ENCODE results near the gene SCN3A. TPM values are rescaled to one million over a fixed set of nuclear protein-coding genes. Genes with fewer than 3 reads are reported as not detected.
A peak's percentile ranks its signal among the peaks of the same experiment; 100 is the strongest.

SCN3A gene
- total and polyA plus RNA-seq, 2 of the 13 experiments (the other 11 are each of a cell fraction or from before 2014, with no cell fraction given), result not detected

DNA sequence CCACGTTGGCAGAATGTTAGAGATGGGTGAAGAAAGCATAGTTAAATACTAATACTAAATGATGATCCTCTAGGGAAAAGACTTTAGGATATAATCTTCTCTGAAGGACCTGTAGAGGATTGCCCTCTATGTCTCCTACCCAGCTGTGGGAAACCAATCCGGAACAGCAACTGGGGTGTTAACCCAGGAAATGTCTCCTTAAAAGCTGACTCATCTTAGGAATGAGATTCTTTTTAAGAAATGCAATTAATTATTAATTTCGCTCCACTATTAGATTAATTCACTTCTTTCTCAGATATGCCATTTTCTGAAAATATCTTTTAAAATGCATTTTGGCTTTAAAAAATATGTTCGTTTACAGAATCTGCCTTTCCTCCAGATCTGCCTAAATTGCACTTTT is 7.4 kb downstream of the SCN3A start:
- Histone ChIP-seq H3K79me2 (ENCODE audit: insufficient read depth, low read length) (no peaks in the 10 kb centered on the region), H4K20me1 (ENCODE audit: insufficient read depth, low read length) (no peaks in the 10 kb centered on the region), H3K4me2 (ENCODE audit: low read depth, low read length) (no peak overlapping the region), H3K9ac (ENCODE audit: insufficient read depth, low read depth, low read length) (no peak overlapping the region), H2AFZ (ENCODE audit: low read length) (no peak overlapping the region), H3K9me3 (ENCODE audit: low read length) (no peaks in the 10 kb centered on the region), H3K27ac (ENCODE audit: extremely low read length, insufficient read depth, low read length) (no peak overlapping the region), H3K4me1 (ENCODE audit: insufficient read depth, low read length) (no peaks in the 10 kb centered on the region), H3K36me3 (replicated peaks in 1 of 2; ENCODE audit: control insufficient read depth in 1 of 2, insufficient read depth in 2 of 2, low read length in 2 of 2) (no peaks in the 10 kb centered on the region), H3K27me3 (ENCODE audit: control insufficient read depth in 1 of 2, insufficient read depth in 2 of 2, low read length in 2 of 2) (no peaks in the 10 kb centered on the region), H3K4me3 (replicated peaks in 1 of 3; ENCODE audit: insufficient read depth in 1 of 3, low read depth in 2 of 3, low read length in 3 of 3) (no peak overlapping the region)
- FAIRE-seq (no peak), DNase-seq (ENCODE audit: low spot score) (no peak), ATAC-seq (no peak)
- ChIA-PET CTCF (ENCODE audit: low intra/inter-chr PET ratio, low total read pairs) (no interaction called here), POLR2A (no interaction called here)
- in situ Hi-C loops (cut with HindIII; ENCODE audit: extremely low pct_ligation_motif_present, low pct_unique_long_range_greater_than_20kb), result no loop called here
- intact Hi-C loops (cut with micrococcal nuclease; ENCODE audit: unreplicated experiment), result no loop called here
- BruUV-seq (replicated peaks), result no TSS peak
- WGBS (ENCODE audit: low lambda C conversion rate), result 7% methylated on average over 4 of the region's 4 CpGs
- no peak for TF ChIP-seq ADNP (CRISPR knock-in tag; IDR thresholded peaks at IDR 0.05)
- no peak for TF ChIP-seq PRMT3 (CRISPR knock-in tag; IDR thresholded peaks at IDR 0.05; ENCODE audit: borderline replicate concordance, low read depth)

- Histone ChIP-seq H3K27ac (ENCODE audit: extremely low read length, insufficient read depth, low read length) (no peak overlapping the region), H3K4me2 (ENCODE audit: low read depth, low read length) (no peak overlapping the region), H3K9ac (ENCODE audit: insufficient read depth, low read depth, low read length) (no peak overlapping the region), H3K9me3 (ENCODE audit: low read length) (no peaks in the 10 kb centered on the region), H3K4me3 (replicated peaks in 1 of 3; ENCODE audit: insufficient read depth in 1 of 3, low read depth in 2 of 3, low read length in 3 of 3) (no peak overlapping the region), H3K36me3 (replicated peaks in 1 of 2; ENCODE audit: control insufficient read depth in 1 of 2, insufficient read depth in 2 of 2, low read length in 2 of 2) (no peaks in the 10 kb centered on the region), H3K4me1 (ENCODE audit: insufficient read depth, low read length) (no peaks in the 10 kb centered on the region), H4K20me1 (ENCODE audit: insufficient read depth, low read length) (no peaks in the 10 kb centered on the region), H3K27me3 (ENCODE audit: control insufficient read depth in 1 of 2, insufficient read depth in 2 of 2, low read length in 2 of 2) (no peaks in the 10 kb centered on the region), H3K79me2 (ENCODE audit: insufficient read depth, low read length) (no peaks in the 10 kb centered on the region), H2AFZ (ENCODE audit: low read length) (no peak overlapping the region)
- intact Hi-C loops (cut with micrococcal nuclease; ENCODE audit: unreplicated experiment), result no loop called here
- CTCF ChIA-PET (ENCODE audit: low intra/inter-chr PET ratio, low total read pairs), result no interaction called here
- DNase-seq (ENCODE audit: low spot score) (no peak), FAIRE-seq (no peak), ATAC-seq (no peak)
- TF ChIP-seq, protein P1, sequence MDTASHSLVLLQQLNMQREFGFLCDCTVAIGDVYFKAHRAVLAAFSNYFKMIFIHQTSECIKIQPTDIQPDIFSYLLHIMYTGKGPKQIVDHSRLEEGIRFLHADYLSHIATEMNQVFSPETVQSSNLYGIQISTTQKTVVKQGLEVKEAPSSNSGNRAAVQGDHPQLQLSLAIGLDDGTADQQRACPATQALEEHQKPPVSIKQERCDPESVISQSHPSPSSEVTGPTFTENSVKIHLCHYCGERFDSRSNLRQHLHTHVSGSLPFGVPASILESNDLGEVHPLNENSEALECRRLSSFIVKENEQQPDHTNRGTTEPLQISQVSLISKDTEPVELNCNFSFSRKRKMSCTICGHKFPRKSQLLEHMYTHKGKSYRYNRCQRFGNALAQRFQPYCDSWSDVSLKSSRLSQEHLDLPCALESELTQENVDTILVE (CRISPR knock-in tag; IDR thresholded peaks at IDR 0.05), result no peak
- TF ChIP-seq ZNF569 (CRISPR knock-in tag; IDR thresholded peaks at IDR 0.05; ENCODE audit: borderline replicate concordance) (no peak), KDM6A (CRISPR knock-in tag; IDR thresholded peaks at IDR 0.05; ENCODE audit: low read depth) (no peak), FOXJ3 (CRISPR knock-in tag; IDR thresholded peaks at IDR 0.05; ENCODE audit: borderline replicate concordance) (no peak), TBX3 (IDR thresholded peaks at IDR 0.05; ENCODE audit: borderline replicate concordance) (no peak)
- TF ChIP-seq, protein P2, sequence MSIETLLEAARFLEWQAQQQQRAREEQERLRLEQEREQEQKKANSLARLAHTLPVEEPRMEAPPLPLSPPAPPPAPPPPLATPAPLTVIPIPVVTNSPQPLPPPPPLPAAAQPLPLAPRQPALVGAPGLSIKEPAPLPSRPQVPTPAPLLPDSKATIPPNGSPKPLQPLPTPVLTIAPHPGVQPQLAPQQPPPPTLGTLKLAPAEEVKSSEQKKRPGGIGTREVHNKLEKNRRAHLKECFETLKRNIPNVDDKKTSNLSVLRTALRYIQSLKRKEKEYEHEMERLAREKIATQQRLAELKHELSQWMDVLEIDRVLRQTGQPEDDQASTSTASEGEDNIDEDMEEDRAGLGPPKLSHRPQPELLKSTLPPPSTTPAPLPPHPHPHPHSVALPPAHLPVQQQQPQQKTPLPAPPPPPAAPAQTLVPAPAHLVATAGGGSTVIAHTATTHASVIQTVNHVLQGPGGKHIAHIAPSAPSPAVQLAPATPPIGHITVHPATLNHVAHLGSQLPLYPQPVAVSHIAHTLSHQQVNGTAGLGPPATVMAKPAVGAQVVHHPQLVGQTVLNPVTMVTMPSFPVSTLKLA (IDR thresholded peaks at IDR 0.05), result peak; percentile 74
- POLR2A ChIA-PET, result no interaction called here
- BruUV-seq (replicated peaks), result no TSS peak
- WGBS (ENCODE audit: low lambda C conversion rate), result 26% methylated on average over 4 of the region's 4 CpGs
- in situ Hi-C loops (cut with HindIII; ENCODE audit: extremely low pct_ligation_motif_present, low pct_unique_long_range_greater_than_20kb), result no loop called here
Measured at GRCh38 chr2:165193178-165193777, 10.6 kb downstream of the SCN3A start.

All from HepG2 (cell line).